K562 (cell line): ENCODE data around the gene SERPINE1. TPM values are rescaled to one million over a fixed set of nuclear protein-coding genes. Genes with fewer than 3 reads are reported as not detected.

Experiments
- ARID1B ChIP-seq: fragments of 450-650 bp; IDR thresholded peaks from 2 replicates; pipeline ENCODE4 v1.6.1; 2016; ENCODE audit warnings: antibody characterized with exemption, mild to moderate bottlenecking, inconsistent platforms
- CHD2 ChIP-seq: IDR thresholded peaks from 2 replicates; pipeline ENCODE4 v1.6.1; 2011; ENCODE audit warnings: low read depth, low read length
- CHD7 ChIP-seq: fragments of 200-600 bp; sonication (generic); IDR thresholded peaks from one replicate; pipeline ENCODE4 v1.6.1; 2012; ENCODE audit warnings: mild to moderate bottlenecking, low read depth, low read length, inconsistent platforms
- EHMT2 ChIP-seq: fragments of 450-650 bp; IDR thresholded peaks from 2 replicates; pipeline ENCODE4 v1.6.1; 2018; ENCODE audit warnings: antibody characterized with exemption
- KAT8 ChIP-seq: fragments of 450-650 bp; IDR thresholded peaks from 2 replicates; pipeline ENCODE4 v1.6.1; 2016; ENCODE audit warnings: low read depth, mild to moderate bottlenecking
- KDM2B ChIP-seq: fragments of 250-450 bp; sonication (Bioruptor Pico); IDR thresholded peaks from 2 replicates; pipeline ENCODE4 v1.8.0; 2021; ENCODE audit warnings: mild to moderate bottlenecking, moderate library complexity
- LEF1 ChIP-seq: fragments of 450-650 bp; IDR thresholded peaks from 2 replicates; pipeline ENCODE4 v1.6.1; 2016; ENCODE audit warnings: mild to moderate bottlenecking
- MTA3 ChIP-seq: fragments of 450-650 bp; formaldehyde crosslinking; IDR thresholded peaks from 2 replicates; pipeline ENCODE4 v1.6.1; 2017; ENCODE audit warnings: mild to moderate bottlenecking, borderline replicate concordance
- MYC ChIP-seq, 2 experiments: fragments of 250-450 bp in 1 of 2; sonication (Bioruptor Pico) in 1 of 2; IDR thresholded peaks; 2 replicates each; pipeline versions ENCODE4 v1.5.1 to v1.6.1; 2012 to 2021; ENCODE audit warnings: low read depth in 2 of 2, borderline replicate concordance in 1 of 2, improper control_type of control experiment in 1 of 2, low read length in 1 of 2, mild to moderate bottlenecking in 1 of 2, moderate library complexity in 1 of 2
- POLR2A ChIP-seq: fragments of 450-650 bp; conservative IDR thresholded peaks from 2 replicates; pipeline ENCODE4 v1.6.1; 2016
- SOX6 ChIP-seq: fragments of 450-650 bp; IDR thresholded peaks from 2 replicates; pipeline ENCODE4 v1.6.1; 2014; ENCODE audit warnings: mild to moderate bottlenecking
- TSHZ1 ChIP-seq: fragments of 250-450 bp; sonication (Bioruptor Pico); IDR thresholded peaks from 2 replicates; pipeline ENCODE4 v1.4.0; 2020; ENCODE audit warnings: mild to moderate bottlenecking, moderate library complexity
- ZKSCAN1 ChIP-seq: fragments of 150-350 bp; IDR thresholded peaks from 2 replicates; pipeline ENCODE4 v1.6.1; 2016; ENCODE audit warnings: low read depth, low read length
- ZNF75A ChIP-seq: fragments of 450-650 bp; formaldehyde crosslinking; IDR thresholded peaks from 2 replicates; pipeline ENCODE4 v1.4.0; 2020; ENCODE audit warnings: mild to moderate bottlenecking
- polyA plus RNA-seq, 8 experiments: library from polyadenylated mRNA; depleted of rRNA in 4 of 8; stranded (reverse) in 5 of 8; unstranded in 3 of 8; fragments of >200 nt; fragmentation: Nextera tagmentation in 2 of 8; fragmentation: Illumina TruSeq in 1 of 8; extraction: Ambion mirVana in 2 of 8; extraction: Trizol in 1 of 8; gene quantifications; 2 replicates each; pipeline versions ENCODE4 v1.2.1 to v1.2.3, GENCODE V29; 2011 to 2014; ENCODE audit warnings: inconsistent platforms in 1 of 8, missing spikeins in 1 of 8
- total RNA-seq, 7 experiments: library from RNA; depleted of rRNA in 6 of 7; stranded (reverse); fragments of >200 nt in 6 of 7; fragmentation: Illumina TruSeq in 2 of 7; extraction: Trizol in 2 of 7; gene quantifications; 2 replicates each; pipeline versions ENCODE4 v1.2.1 to v1.2.3, GENCODE V29; 2011 to 2021; ENCODE audit warnings: low replicate concordance in 1 of 7

The SERPINE1 gene
- total and polyA plus RNA-seq, 9 of the 15 experiments (the other 6 are each of a cell fraction or from before 2014, with no cell fraction given): 0.22 to 4.8 (median 0.91) TPM

GRCh38 chr7:101165075-101165957 is 38.4 kb downstream of the SERPINE1 start, which contains the start of gene VGF (continued):
- TF ChIP-seq SOX6 (peak; percentile 21; the same call in 1 of the 2 replicates), LEF1 (no peak), ARID1B (no peak), ZNF75A (CRISPR knock-in tag) (no peak), KDM2B (CRISPR knock-in tag) (no peak; the same call in none of the 2 replicates), MYC (IDR thresholded peaks at IDR 0.05; ENCODE audit: low read depth, low read length) (peak; percentile 66; the same call in 1 of the 2 replicates), MYC (CRISPR knock-in tag; IDR thresholded peaks at IDR 0.05; ENCODE audit: borderline replicate concordance, low read depth) (0 out of 2 replicates have a peak, but pooled peaks have one; percentile 49), ZKSCAN1 (no peak), CHD2 (no peak), CHD7 (no peak), POLR2A (no peak; the same call in 1 of the 2 replicates), EHMT2 (peak; percentile 100), KAT8 (no peak), TSHZ1 (CRISPR knock-in tag) (no peak), MTA3 (peak; percentile 97)
